ENCODE measurements around the gene FAM222B. TPM values are rescaled to one million over a fixed set of nuclear protein-coding genes. Genes with fewer than 3 reads are reported as not detected.

Gene FAM222B
- total and polyA plus RNA-seq, 4 donors: 2.8 to 5.4 (median 4.1) TPM

DNA sequence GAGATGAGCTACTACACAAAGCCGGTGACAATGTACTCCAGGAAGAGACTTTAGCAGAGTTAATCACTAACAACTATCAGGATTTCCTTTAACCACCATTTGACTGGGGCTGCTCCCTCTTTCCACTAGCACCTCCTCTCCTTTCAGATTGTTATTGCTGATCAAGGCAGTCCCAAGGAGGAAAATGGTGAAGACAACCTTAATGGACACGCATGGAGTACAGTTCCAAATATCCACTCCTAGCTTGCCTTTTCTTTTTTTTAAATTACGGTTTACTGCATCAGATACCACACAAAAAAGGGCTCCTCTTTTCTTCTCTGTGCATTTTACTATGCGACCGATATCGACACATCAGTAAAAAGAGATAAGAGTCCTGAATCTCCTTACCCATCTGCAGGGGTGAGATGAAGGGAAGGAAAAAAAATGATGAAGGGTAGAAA lies 30.9 kb downstream of the FAM222B start:
- H3K27me3 ChIP-seq (ENCODE audit: control insufficient read depth in 4 of 4, insufficient read depth in 4 of 4, low read length in 3 of 4): no peaks in the 10 kb centered on the region
- H3K4me3 ChIP-seq (ENCODE audit: low read depth in 1 of 3, low read length in 3 of 3): peak overlapping the region; percentile 77 to 88 (median 85)
- peak overlapping the region; percentile 81 to 91 for H3K9ac ChIP-seq (ENCODE audit: low read depth in 1 of 2, low read length in 2 of 2)
- no peaks in the 10 kb centered on the region for H3K9me3 ChIP-seq (ENCODE audit: control insufficient read depth in 4 of 4, low read length in 3 of 4)
- peak overlapping the region; percentile 68 to 96 for H3K27ac ChIP-seq (ENCODE audit: low read depth in 1 of 2, low read length in 2 of 2)
- TF ChIP-seq RAD21 (IDR thresholded peaks at IDR 0.05): peak in 1 of 2 donors; percentile 4
- no peak for TF ChIP-seq HNF4G (IDR thresholded peaks at IDR 0.05)
- peak; percentile 31 for TF ChIP-seq YY1 (IDR thresholded peaks at IDR 0.05)
- no peaks in the 10 kb centered on the region for H3K36me3 ChIP-seq (ENCODE audit: control insufficient read depth in 4 of 4, insufficient read depth in 3 of 4, low read depth in 1 of 4, low read length in 3 of 4)
- no peak for DNase-seq (ENCODE audit: low spot score)
- peaks cover 6 to 25% (median 10%) of the 10 kb centered on the region in 4 donors for H3K4me1 ChIP-seq (ENCODE audit: control insufficient read depth in 4 of 4, insufficient read depth in 4 of 4, low read length in 3 of 4)
- WGBS: 3% methylated on average over 6 of the region's 6 CpGs

DNA sequence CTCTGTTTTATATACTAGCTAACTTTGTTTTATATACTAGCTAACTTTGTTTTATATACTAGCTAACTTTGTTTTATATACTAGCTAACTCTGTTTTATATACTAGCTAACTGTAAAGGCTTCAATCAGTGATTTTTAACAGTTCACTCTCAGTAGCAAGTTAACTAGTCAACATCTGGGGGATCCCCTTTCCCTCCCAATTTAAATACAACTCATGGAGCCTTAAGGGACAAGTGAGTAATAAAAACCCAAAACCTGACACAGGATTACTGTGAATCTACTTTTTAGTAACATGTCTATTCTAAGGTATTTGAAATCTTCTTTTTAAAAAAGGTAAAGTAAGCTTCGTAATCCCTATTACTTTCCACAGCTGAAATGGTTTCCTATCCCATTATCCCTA lies 32.2 kb downstream of the FAM222B start:
- Histone ChIP-seq H3K27me3 (ENCODE audit: control insufficient read depth in 4 of 4, insufficient read depth in 4 of 4, low read length in 3 of 4) (no peaks in the 10 kb centered on the region), H3K36me3 (ENCODE audit: control insufficient read depth in 4 of 4, insufficient read depth in 3 of 4, low read depth in 1 of 4, low read length in 3 of 4) (no peaks in the 10 kb centered on the region), H3K9me3 (ENCODE audit: control insufficient read depth in 4 of 4, low read length in 3 of 4) (no peaks in the 10 kb centered on the region), H3K27ac (ENCODE audit: low read depth in 1 of 2, low read length in 2 of 2) (no peak overlapping the region), H3K9ac (ENCODE audit: low read depth in 1 of 2, low read length in 2 of 2) (no peak overlapping the region), H3K4me3 (ENCODE audit: low read depth in 1 of 3, low read length in 3 of 3) (no peak overlapping the region), H3K4me1 (ENCODE audit: control insufficient read depth in 4 of 4, insufficient read depth in 4 of 4, low read length in 3 of 4) (peaks cover 6 to 25% (median 10%) of the 10 kb centered on the region in 4 donors)
- WGBS: 92% methylated on average over 1 of the region's 1 CpG
- no peak for DNase-seq (ENCODE audit: low spot score)
- TF ChIP-seq, protein P1, sequence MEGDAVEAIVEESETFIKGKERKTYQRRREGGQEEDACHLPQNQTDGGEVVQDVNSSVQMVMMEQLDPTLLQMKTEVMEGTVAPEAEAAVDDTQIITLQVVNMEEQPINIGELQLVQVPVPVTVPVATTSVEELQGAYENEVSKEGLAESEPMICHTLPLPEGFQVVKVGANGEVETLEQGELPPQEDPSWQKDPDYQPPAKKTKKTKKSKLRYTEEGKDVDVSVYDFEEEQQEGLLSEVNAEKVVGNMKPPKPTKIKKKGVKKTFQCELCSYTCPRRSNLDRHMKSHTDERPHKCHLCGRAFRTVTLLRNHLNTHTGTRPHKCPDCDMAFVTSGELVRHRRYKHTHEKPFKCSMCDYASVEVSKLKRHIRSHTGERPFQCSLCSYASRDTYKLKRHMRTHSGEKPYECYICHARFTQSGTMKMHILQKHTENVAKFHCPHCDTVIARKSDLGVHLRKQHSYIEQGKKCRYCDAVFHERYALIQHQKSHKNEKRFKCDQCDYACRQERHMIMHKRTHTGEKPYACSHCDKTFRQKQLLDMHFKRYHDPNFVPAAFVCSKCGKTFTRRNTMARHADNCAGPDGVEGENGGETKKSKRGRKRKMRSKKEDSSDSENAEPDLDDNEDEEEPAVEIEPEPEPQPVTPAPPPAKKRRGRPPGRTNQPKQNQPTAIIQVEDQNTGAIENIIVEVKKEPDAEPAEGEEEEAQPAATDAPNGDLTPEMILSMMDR (IDR thresholded peaks at IDR 0.05; ENCODE audit: low read depth, low read length, missing input control): no peak
- TF ChIP-seq GABPA (IDR thresholded peaks at IDR 0.05 in 1 of 2, conservative IDR thresholded peaks at IDR 0.05 in 1 of 2) (no peak), NR2F2 (IDR thresholded peaks at IDR 0.05) (no peak), EGR1 (IDR thresholded peaks at IDR 0.05; ENCODE audit: low read depth in 2 of 2) (no peak), TAF1 (conservative IDR thresholded peaks at IDR 0.05) (no peak), RAD21 (IDR thresholded peaks at IDR 0.05) (no peak), JUND (IDR thresholded peaks at IDR 0.05) (no peak), HNF4G (IDR thresholded peaks at IDR 0.05) (no peak), HNF4A (conservative IDR thresholded peaks at IDR 0.05) (no peak), RXRA (IDR thresholded peaks at IDR 0.05) (no peak), FOXA1 (IDR thresholded peaks at IDR 0.05) (no peak)
- TF ChIP-seq, protein P2, sequence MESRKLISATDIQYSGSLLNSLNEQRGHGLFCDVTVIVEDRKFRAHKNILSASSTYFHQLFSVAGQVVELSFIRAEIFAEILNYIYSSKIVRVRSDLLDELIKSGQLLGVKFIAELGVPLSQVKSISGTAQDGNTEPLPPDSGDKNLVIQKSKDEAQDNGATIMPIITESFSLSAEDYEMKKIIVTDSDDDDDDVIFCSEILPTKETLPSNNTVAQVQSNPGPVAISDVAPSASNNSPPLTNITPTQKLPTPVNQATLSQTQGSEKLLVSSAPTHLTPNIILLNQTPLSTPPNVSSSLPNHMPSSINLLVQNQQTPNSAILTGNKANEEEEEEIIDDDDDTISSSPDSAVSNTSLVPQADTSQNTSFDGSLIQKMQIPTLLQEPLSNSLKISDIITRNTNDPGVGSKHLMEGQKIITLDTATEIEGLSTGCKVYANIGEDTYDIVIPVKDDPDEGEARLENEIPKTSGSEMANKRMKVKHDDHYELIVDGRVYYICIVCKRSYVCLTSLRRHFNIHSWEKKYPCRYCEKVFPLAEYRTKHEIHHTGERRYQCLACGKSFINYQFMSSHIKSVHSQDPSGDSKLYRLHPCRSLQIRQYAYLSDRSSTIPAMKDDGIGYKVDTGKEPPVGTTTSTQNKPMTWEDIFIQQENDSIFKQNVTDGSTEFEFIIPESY (IDR thresholded peaks at IDR 0.05): no peak

DNA sequence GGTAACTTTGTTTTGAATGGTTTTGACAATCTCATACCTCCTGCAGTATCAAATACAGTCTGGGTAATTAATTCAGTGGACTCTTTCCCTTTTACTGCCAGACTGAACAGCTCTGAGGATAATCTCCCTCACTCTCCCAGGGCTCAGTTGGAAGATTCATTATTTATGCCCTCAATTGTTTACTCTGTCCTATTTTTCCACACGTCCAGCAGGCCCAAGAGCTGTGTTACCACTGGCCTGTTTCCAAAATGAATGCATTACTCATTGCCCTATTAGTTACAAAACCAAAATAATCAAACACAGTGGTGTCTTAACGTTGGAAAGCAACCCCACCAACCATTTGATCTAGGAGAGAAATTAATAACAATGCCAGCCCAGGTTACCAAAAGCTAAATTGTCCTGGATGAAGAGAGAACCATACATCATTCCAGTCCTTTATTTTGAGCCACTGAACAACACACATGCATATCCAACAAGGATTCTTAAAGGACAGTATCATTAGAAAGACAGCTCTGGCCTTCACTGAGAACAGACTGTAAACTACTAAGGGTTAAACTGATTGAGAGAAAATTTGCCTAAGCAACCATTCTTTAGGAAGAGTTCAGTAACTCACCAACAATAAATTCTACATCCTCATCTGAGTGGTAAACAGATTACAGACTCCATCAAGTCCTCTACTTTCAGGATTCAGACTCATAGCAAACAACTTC lies 34.5 kb downstream of the FAM222B start:
- WGBS: 7% methylated on average over 2 of the region's 2 CpGs
- H3K4me1 ChIP-seq (ENCODE audit: control insufficient read depth in 4 of 4, insufficient read depth in 4 of 4, low read length in 3 of 4): peaks cover 6 to 25% (median 10%) of the 10 kb centered on the region in 4 donors
- H3K27ac ChIP-seq (ENCODE audit: low read depth in 1 of 2, low read length in 2 of 2): peak overlapping the region; percentile 74 to 77
- H3K9ac ChIP-seq (ENCODE audit: low read depth in 1 of 2, low read length in 2 of 2): peak overlapping the region in 1 of 2 donors; percentile 34
- no peak for DNase-seq (ENCODE audit: low spot score)
- no peak overlapping the region for H3K4me3 ChIP-seq (ENCODE audit: low read depth in 1 of 3, low read length in 3 of 3)
- H3K9me3 ChIP-seq (ENCODE audit: control insufficient read depth in 4 of 4, low read length in 3 of 4): no peaks in the 10 kb centered on the region
- H3K27me3 ChIP-seq (ENCODE audit: control insufficient read depth in 4 of 4, insufficient read depth in 4 of 4, low read length in 3 of 4): no peaks in the 10 kb centered on the region
- peaks cover 0 to 2% (median 0%) of the 10 kb centered on the region in 4 donors for H3K36me3 ChIP-seq (ENCODE audit: control insufficient read depth in 4 of 4, insufficient read depth in 3 of 4, low read depth in 1 of 4, low read length in 3 of 4)
- TF ChIP-seq FOXA2 (IDR thresholded peaks at IDR 0.05) (peak; percentile 74), NR2F2 (IDR thresholded peaks at IDR 0.05) (no peak), SP1 (IDR thresholded peaks at IDR 0.05) (peak; percentile 66), HNF4G (IDR thresholded peaks at IDR 0.05) (no peak), JUND (IDR thresholded peaks at IDR 0.05) (peak; percentile 28 to 72), HNF4A (conservative IDR thresholded peaks at IDR 0.05) (peak; percentile 41 to 62)
- TF ChIP-seq, protein P3, sequence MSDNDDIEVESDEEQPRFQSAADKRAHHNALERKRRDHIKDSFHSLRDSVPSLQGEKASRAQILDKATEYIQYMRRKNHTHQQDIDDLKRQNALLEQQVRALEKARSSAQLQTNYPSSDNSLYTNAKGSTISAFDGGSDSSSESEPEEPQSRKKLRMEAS (IDR thresholded peaks at IDR 0.05): no peak
- TF ChIP-seq, protein P4, sequence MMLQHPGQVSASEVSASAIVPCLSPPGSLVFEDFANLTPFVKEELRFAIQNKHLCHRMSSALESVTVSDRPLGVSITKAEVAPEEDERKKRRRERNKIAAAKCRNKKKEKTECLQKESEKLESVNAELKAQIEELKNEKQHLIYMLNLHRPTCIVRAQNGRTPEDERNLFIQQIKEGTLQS (IDR thresholded peaks at IDR 0.05): peak; percentile 15
- TF ChIP-seq, protein P1 (IDR thresholded peaks at IDR 0.05; ENCODE audit: low read depth, low read length, missing input control): no peak

Data from liver (tissue), 9 donors.